Mesenchymal stem cell (in vitro differentiated cells and primary cell): ENCODE results near the gene NRARP.
A peak's percentile ranks its signal among the peaks of the same experiment; 100 is the strongest.

Source experiments
- DNase-seq: peaks from one replicate; pipeline ENCODE4 v3.0.0-alpha.2; 2013
- H2AFZ ChIP-seq: one replicate; pipeline ENCODE4 v1.6.1; 2013; ENCODE audit warnings: low read depth, mild to moderate bottlenecking, control low read depth, inconsistent platforms, low read length, moderate library complexity
- H2AK5ac ChIP-seq: 2 replicates; pipeline ENCODE4 v1.6.1; 2013; ENCODE audit warnings: low read length, moderate library complexity, mild to moderate bottlenecking, inconsistent platforms; ENCODE audit not compliant: severe bottlenecking
- H2BK120ac ChIP-seq: one replicate; pipeline ENCODE4 v1.6.1; 2013; ENCODE audit warnings: low read depth, mild to moderate bottlenecking, inconsistent platforms, low read length, moderate library complexity
- H2BK12ac ChIP-seq, 2 experiments: one replicate each; pipeline ENCODE4 v1.6.1; 2013; ENCODE audit warnings: inconsistent platforms in 2 of 2, low read length in 2 of 2, mild to moderate bottlenecking in 2 of 2, moderate library complexity in 2 of 2, control low read depth in 1 of 2
- H2BK15ac ChIP-seq: one replicate; pipeline ENCODE4 v1.6.1; 2013; ENCODE audit warnings: mild to moderate bottlenecking, low read depth, inconsistent platforms; ENCODE audit not compliant: poor library complexity, severe bottlenecking
- H2BK5ac ChIP-seq: 2 replicates; pipeline ENCODE4 v1.6.1; 2013; ENCODE audit warnings: low read depth, mild to moderate bottlenecking, low read length, control low read depth, inconsistent platforms; ENCODE audit not compliant: poor library complexity, severe bottlenecking
- H3K14ac ChIP-seq, 2 experiments: one replicate each; pipeline ENCODE4 v1.6.1; 2013; ENCODE audit warnings: inconsistent platforms in 2 of 2, low read length in 2 of 2, control low read depth in 1 of 2, mild to moderate bottlenecking in 1 of 2, moderate library complexity in 1 of 2
- H3K18ac ChIP-seq, 2 experiments: one replicate each; pipeline ENCODE4 v1.6.1; 2013; ENCODE audit warnings: inconsistent platforms in 2 of 2, low read length in 2 of 2, control low read depth in 1 of 2, low read depth in 1 of 2, mild to moderate bottlenecking in 1 of 2
- H3K23ac ChIP-seq, 2 experiments: one replicate each; pipeline ENCODE4 v1.6.1; 2013; ENCODE audit warnings: inconsistent platforms in 2 of 2, low read length in 2 of 2, mild to moderate bottlenecking in 2 of 2, moderate library complexity in 2 of 2, control low read depth in 1 of 2
- H3K27ac ChIP-seq: 2 replicates; pipeline ENCODE4 v1.5.1; 2013; ENCODE audit warnings: mild to moderate bottlenecking, moderate library complexity, low read length, control low read depth, inconsistent platforms; ENCODE audit not compliant: poor library complexity, severe bottlenecking
- H3K27me3 ChIP-seq, 2 experiments: 2 replicates each; pipeline versions ENCODE4 v1.6.1 to v1.7.0; 2013; ENCODE audit warnings: low read length in 2 of 2, mild to moderate bottlenecking in 2 of 2, moderate library complexity in 2 of 2, control low read depth in 1 of 2, inconsistent platforms in 1 of 2; ENCODE audit not compliant: control insufficient read depth in 1 of 2, insufficient read depth in 1 of 2
- H3K36me3 ChIP-seq, 2 experiments: 2 replicates each; pipeline versions ENCODE4 v1.6.1 to v1.7.0; 2013; ENCODE audit warnings: low read length in 2 of 2, control low read depth in 1 of 2, inconsistent platforms in 1 of 2, low read depth in 1 of 2, mild to moderate bottlenecking in 1 of 2; ENCODE audit not compliant: insufficient read depth in 2 of 2, control insufficient read depth in 1 of 2
- H3K4ac ChIP-seq, 2 experiments: one replicate each; pipeline ENCODE4 v1.6.1; 2013; ENCODE audit warnings: inconsistent platforms in 2 of 2, low read length in 2 of 2, mild to moderate bottlenecking in 2 of 2, moderate library complexity in 2 of 2, control low read depth in 1 of 2, low read depth in 1 of 2
- H3K4me1 ChIP-seq: 2 replicates; pipeline ENCODE4 v1.6.1; 2013; ENCODE audit warnings: low read depth, low read length, control low read depth; ENCODE audit not compliant: control insufficient read depth, insufficient read depth
- H3K4me2 ChIP-seq: 2 replicates; pipeline ENCODE4 v1.6.1; 2013; ENCODE audit warnings: low read length, mild to moderate bottlenecking, inconsistent platforms; ENCODE audit not compliant: poor library complexity, severe bottlenecking
- H3K4me3 ChIP-seq, 2 experiments: 2 replicates each; pipeline versions ENCODE4 v1.5.1 to v1.7.0; 2013; ENCODE audit warnings: low read length in 2 of 2, mild to moderate bottlenecking in 2 of 2, control low read depth in 1 of 2, low read depth in 1 of 2; ENCODE audit not compliant: insufficient read depth in 1 of 2
- H3K79me1 ChIP-seq: replicated peaks from 2 replicates; pipeline ENCODE4 v1.6.1; 2013; ENCODE audit warnings: mild to moderate bottlenecking, control low read depth, low read length, inconsistent platforms; ENCODE audit not compliant: poor library complexity, severe bottlenecking
- H3K9ac ChIP-seq: 2 replicates; pipeline ENCODE4 v1.7.0; 2013; ENCODE audit warnings: mild to moderate bottlenecking, low read length, moderate library complexity
- H3K9me3 ChIP-seq: 2 replicates; pipeline ENCODE4 v1.7.0; 2013; ENCODE audit warnings: mild to moderate bottlenecking, low read length; ENCODE audit not compliant: control insufficient read depth
- H4K8ac ChIP-seq: one replicate; pipeline ENCODE4 v1.6.1; 2013; ENCODE audit warnings: inconsistent platforms, mild to moderate bottlenecking, low read length, moderate library complexity
- H4K91ac ChIP-seq: one replicate; pipeline ENCODE4 v1.6.1; 2013; ENCODE audit warnings: mild to moderate bottlenecking, low read length, inconsistent platforms
- WGBS: methylation state at CpG from one replicate; pipeline ENCODE4 v1.1.7; 2013; ENCODE audit warnings: mixed read lengths; 5-methylcytosine and 5-hydroxymethylcytosine counted together

The NRARP gene

DNA sequence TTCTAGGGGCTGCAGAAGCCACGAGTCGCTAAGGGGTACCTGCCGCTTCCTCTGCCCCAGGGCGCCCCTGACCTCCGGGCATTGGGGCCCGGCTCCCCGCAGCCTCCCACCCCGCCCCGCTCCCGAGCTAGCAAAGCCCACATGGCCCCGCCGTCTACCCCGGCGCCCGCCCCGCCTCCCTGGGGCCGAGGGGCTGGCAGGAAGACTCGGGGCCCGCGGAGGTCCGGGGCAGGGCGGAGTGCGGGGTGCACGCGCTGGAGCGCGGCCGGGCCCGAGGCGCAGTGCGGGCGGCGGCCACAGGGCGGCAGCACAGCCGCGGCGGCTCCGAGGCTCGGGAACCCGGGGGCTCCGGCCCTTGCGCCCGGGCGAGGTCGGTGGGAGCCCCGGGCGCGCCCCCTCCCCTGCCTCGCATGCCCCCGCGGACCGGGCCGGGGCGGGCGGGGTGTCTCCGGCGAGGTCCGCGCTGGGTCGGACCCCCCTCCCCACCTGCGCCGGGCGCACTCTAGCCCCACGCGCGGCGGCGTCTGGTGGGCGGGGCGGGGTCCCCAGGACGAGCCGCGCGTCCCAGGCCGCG is 6.7 kb downstream of the NRARP start:
- H2AK5ac ChIP-seq, result no peak overlapping the region
- H3K18ac ChIP-seq, result peak overlapping the region in 1 of 2 experiments; percentile 48
- peak overlapping the region; percentile 82 for H2BK120ac ChIP-seq
- H2BK5ac ChIP-seq, result no peak overlapping the region
- peak overlapping the region; percentile 71 for H3K4me2 ChIP-seq
- no peak overlapping the region for H3K9ac ChIP-seq
- no peaks in the 10 kb centered on the region for H3K79me1 ChIP-seq
- H4K91ac ChIP-seq, result no peak overlapping the region
- DNase-seq, result no peak
- no peak overlapping the region for H4K8ac ChIP-seq
- no peak overlapping the region for H3K27ac ChIP-seq
- no peak overlapping the region for H2AFZ ChIP-seq
- H3K23ac ChIP-seq, result no peak overlapping the region
- WGBS, result 7% methylated on average over 39 of the region's 76 CpGs
- peak overlapping the region in 1 of 2 experiments; percentile 48 for H3K4me3 ChIP-seq
- H2BK12ac ChIP-seq, result no peak overlapping the region
- H2BK15ac ChIP-seq, result no peak overlapping the region
- H3K9me3 ChIP-seq, result peaks cover 4% of the 10 kb centered on the region
- H3K14ac ChIP-seq, result peak overlapping the region in 1 of 2 experiments; percentile 51
- H3K27me3 ChIP-seq, result peaks cover 59 to 69% of the 10 kb centered on the region in 2 experiments
- peaks cover 0 to 4% of the 10 kb centered on the region in 2 experiments for H3K36me3 ChIP-seq
- no peak overlapping the region for H3K4ac ChIP-seq
- H3K4me1 ChIP-seq, result peaks cover 21% of the 10 kb centered on the region

DNA sequence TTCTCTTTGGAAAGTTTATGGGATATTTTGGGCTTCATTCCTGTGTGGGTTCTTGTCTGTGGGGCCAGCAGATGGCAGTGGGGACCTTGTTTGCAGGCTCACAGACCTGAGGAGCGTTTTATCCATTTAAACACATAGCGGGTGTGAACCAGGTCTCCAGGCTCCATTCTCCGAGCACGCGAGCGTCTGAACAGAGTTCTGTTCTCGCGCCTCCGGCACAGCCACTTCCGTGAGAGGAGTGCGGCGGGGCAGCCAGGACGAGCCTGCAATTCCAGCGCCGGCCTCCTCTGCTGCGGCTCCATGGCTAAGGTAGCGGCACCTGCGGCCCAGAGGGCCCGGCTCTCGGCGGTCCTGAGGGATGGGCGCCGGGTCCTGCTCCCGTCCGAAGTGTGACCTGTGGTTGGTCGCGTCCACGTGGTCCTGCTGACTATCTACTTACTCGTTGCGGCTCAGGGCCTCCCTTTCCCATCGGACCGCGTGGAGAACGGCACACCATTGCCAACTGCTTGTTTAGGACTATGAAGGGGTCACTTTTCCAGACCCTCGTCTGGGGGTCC is 7.3 kb downstream of the NRARP start:
- peaks cover 54 to 63% of the 10 kb centered on the region in 2 experiments for H3K27me3 ChIP-seq
- peak overlapping the region in 1 of 2 experiments; percentile 59 for H2BK12ac ChIP-seq
- no peak overlapping the region for H3K23ac ChIP-seq
- H3K4me3 ChIP-seq, result no peak overlapping the region
- no peak overlapping the region for H2BK15ac ChIP-seq
- H3K27ac ChIP-seq, result no peak overlapping the region
- H3K4me2 ChIP-seq, result peak overlapping the region; percentile 71
- no peak overlapping the region for H2BK120ac ChIP-seq
- H4K91ac ChIP-seq, result peak overlapping the region; percentile 66
- H2BK5ac ChIP-seq, result no peak overlapping the region
- H3K4ac ChIP-seq, result no peak overlapping the region
- H2AK5ac ChIP-seq, result no peak overlapping the region
- H3K9ac ChIP-seq, result no peak overlapping the region
- H3K18ac ChIP-seq, result no peak overlapping the region
- H3K36me3 ChIP-seq, result peaks cover 0 to 4% of the 10 kb centered on the region in 2 experiments
- H2AFZ ChIP-seq, result no peak overlapping the region
- peak; percentile 54 for DNase-seq
- peaks cover 21% of the 10 kb centered on the region for H3K4me1 ChIP-seq
- H3K9me3 ChIP-seq, result peaks cover 4% of the 10 kb centered on the region
- peak overlapping the region; percentile 30 for H4K8ac ChIP-seq
- H3K79me1 ChIP-seq, result no peaks in the 10 kb centered on the region
- WGBS, result 16% methylated on average over 29 of the region's 35 CpGs
- no peak overlapping the region for H3K14ac ChIP-seq

DNA sequence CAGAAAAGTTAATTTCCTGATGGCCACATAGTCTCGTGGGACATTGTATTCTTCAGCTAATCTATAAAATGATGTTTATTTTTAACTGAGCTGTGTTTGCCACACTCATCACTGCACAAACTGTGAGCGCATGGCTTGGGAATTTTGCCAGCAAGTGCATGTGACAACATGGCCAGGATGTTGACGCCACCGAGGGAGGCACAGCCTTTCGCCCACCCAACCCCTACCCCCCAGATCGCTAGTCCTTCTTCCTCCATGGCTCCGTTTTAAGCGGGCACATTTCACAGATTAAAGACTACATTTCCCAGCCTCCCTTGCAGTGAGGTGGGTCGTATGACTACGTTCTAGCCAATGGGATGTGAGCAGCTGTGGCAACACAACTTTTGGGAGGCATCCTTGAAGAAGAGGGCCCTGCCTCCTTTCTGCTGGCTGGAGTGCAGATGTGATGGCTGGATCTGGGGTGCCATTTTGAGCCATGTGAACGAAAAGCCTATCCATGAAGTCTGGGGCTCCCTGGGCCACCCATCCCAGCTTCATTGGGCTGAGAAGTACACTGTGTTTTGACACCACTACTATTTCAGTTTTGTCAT is 7.9 kb downstream of the NRARP start:
- 81% methylated on average over 10 of the region's 11 CpGs for WGBS

DNA sequence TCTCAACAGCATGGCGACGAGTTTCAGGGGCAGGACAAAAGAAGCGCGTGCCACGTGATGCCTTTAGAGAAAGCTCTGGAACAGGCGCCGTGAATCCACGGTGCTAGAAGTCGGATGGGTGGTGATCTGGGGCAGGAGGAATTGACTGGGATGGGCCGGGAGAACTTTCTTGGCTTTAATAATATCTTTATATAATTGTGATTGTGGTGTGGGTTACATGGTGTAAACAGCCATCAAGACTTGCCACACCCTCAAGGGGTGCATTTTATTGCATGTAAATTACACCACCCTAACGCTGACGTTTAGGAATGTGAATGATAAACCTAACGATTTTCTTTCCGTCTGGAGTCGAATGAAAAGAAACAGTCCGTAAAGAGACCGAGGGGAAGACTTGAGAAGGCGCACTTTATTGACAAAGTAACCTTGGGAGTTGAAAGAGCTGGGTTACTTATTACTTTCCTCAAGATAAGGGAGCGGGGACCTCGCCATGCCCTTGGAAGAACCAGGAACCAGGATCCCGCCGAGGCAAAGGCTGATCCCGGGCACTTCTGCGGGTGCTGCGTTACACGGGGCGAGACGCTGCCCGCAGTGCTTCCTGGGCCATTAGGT is 8.5 kb downstream of the NRARP start:
- Histone ChIP-seq H2AK5ac (no peak overlapping the region), H3K4ac (no peak overlapping the region), H2BK12ac (no peak overlapping the region), H3K9ac (no peak overlapping the region), H2BK120ac (no peak overlapping the region), H3K23ac (no peak overlapping the region), H3K27ac (no peak overlapping the region), H3K18ac (no peak overlapping the region), H3K27me3 (peaks cover 42 to 52% of the 10 kb centered on the region in 2 experiments), H3K9me3 (peaks cover 4% of the 10 kb centered on the region), H2BK5ac (no peak overlapping the region), H3K36me3 (peaks cover 0 to 4% of the 10 kb centered on the region in 2 experiments), H2AFZ (no peak overlapping the region), H3K79me1 (no peaks in the 10 kb centered on the region), H3K4me1 (peaks cover 21% of the 10 kb centered on the region), H2BK15ac (no peak overlapping the region), H3K4me2 (no peak overlapping the region), H3K4me3 (no peak overlapping the region), H4K8ac (no peak overlapping the region), H4K91ac (no peak overlapping the region), H3K14ac (no peak overlapping the region)
- WGBS, result 92% methylated on average over 27 of the region's 29 CpGs
- DNase-seq, result no peak

More for the DNA sequence above, 7.9 kb downstream of the NRARP start:
- H3K9ac ChIP-seq, result no peak overlapping the region
- no peak overlapping the region for H3K18ac ChIP-seq
- H3K4me2 ChIP-seq, result no peak overlapping the region
- peaks cover 4% of the 10 kb centered on the region for H3K9me3 ChIP-seq
- H3K23ac ChIP-seq, result no peak overlapping the region
- no peak overlapping the region for H3K27ac ChIP-seq
- H3K4me1 ChIP-seq, result peaks cover 21% of the 10 kb centered on the region
- peaks cover 48 to 58% of the 10 kb centered on the region in 2 experiments for H3K27me3 ChIP-seq
- no peak overlapping the region for H2BK12ac ChIP-seq
- peaks cover 0 to 4% of the 10 kb centered on the region in 2 experiments for H3K36me3 ChIP-seq
- H2BK5ac ChIP-seq, result no peak overlapping the region
- no peak overlapping the region for H2BK120ac ChIP-seq
- H4K8ac ChIP-seq, result no peak overlapping the region
- no peak overlapping the region for H3K4ac ChIP-seq
- no peak overlapping the region for H2AK5ac ChIP-seq
- no peak overlapping the region for H2AFZ ChIP-seq
- peak; percentile 39 for DNase-seq
- H4K91ac ChIP-seq, result no peak overlapping the region
- H3K79me1 ChIP-seq, result no peaks in the 10 kb centered on the region
- H3K4me3 ChIP-seq, result no peak overlapping the region
- H2BK15ac ChIP-seq, result no peak overlapping the region
- no peak overlapping the region for H3K14ac ChIP-seq
